22Rv1 (cell line): ENCODE measurements around the gene RAB43.

Source experiments
- CTCF ChIP-seq: fragments of 450-650 bp; IDR thresholded peaks from 2 replicates; pipeline ENCODE4 v1.5.1; 2017; ENCODE audit warnings: mild to moderate bottlenecking
- ZFX ChIP-seq: fragments of 450-650 bp; IDR thresholded peaks from 2 replicates; pipeline ENCODE4 v1.6.1; 2017; ENCODE audit warnings: antibody characterized with exemption, borderline replicate concordance

- TF ChIP-seq CTCF (no peak), ZFX (no peak)
These were observed 17.0 kb downstream of the RAB43 start for GRCh38 chr3:129104498-129105079.
